Measurements from ENCODE around the gene PRKAA1. TPM values are rescaled to one million over a fixed set of nuclear protein-coding genes. Genes with fewer than 3 reads are reported as not detected.
A peak's percentile ranks its signal among the peaks of the same experiment; 100 is the strongest.

Gene PRKAA1
- total and polyA plus RNA-seq, 2 of the 13 experiments (the other 11 are each of a cell fraction or from before 2014, with no cell fraction given), result 36.6 to 58.0 TPM

- TF ChIP-seq, protein P1, sequence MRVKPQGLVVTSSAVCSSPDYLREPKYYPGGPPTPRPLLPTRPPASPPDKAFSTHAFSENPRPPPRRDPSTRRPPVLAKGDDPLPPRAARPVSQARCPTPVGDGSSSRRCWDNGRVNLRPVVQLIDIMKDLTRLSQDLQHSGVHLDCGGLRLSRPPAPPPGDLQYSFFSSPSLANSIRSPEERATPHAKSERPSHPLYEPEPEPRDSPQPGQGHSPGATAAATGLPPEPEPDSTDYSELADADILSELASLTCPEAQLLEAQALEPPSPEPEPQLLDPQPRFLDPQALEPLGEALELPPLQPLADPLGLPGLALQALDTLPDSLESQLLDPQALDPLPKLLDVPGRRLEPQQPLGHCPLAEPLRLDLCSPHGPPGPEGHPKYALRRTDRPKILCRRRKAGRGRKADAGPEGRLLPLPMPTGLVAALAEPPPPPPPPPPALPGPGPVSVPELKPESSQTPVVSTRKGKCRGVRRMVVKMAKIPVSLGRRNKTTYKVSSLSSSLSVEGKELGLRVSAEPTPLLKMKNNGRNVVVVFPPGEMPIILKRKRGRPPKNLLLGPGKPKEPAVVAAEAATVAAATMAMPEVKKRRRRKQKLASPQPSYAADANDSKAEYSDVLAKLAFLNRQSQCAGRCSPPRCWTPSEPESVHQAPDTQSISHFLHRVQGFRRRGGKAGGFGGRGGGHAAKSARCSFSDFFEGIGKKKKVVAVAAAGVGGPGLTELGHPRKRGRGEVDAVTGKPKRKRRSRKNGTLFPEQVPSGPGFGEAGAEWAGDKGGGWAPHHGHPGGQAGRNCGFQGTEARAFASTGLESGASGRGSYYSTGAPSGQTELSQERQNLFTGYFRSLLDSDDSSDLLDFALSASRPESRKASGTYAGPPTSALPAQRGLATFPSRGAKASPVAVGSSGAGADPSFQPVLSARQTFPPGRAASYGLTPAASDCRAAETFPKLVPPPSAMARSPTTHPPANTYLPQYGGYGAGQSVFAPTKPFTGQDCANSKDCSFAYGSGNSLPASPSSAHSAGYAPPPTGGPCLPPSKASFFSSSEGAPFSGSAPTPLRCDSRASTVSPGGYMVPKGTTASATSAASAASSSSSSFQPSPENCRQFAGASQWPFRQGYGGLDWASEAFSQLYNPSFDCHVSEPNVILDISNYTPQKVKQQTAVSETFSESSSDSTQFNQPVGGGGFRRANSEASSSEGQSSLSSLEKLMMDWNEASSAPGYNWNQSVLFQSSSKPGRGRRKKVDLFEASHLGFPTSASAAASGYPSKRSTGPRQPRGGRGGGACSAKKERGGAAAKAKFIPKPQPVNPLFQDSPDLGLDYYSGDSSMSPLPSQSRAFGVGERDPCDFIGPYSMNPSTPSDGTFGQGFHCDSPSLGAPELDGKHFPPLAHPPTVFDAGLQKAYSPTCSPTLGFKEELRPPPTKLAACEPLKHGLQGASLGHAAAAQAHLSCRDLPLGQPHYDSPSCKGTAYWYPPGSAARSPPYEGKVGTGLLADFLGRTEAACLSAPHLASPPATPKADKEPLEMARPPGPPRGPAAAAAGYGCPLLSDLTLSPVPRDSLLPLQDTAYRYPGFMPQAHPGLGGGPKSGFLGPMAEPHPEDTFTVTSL (CRISPR knock-in tag; IDR thresholded peaks at IDR 0.05; ENCODE audit: borderline replicate concordance), result peak; percentile 43; the same call in 1 of the 2 replicates
- no peak for TF ChIP-seq ZNF703 (CRISPR knock-in tag; IDR thresholded peaks at IDR 0.05; ENCODE audit: borderline replicate concordance)
- 0 out of 2 replicates have a peak, but pooled peaks have one; percentile 46 for TF ChIP-seq ZFP41 (CRISPR knock-in tag; IDR thresholded peaks at IDR 0.05; ENCODE audit: borderline replicate concordance)
- TF ChIP-seq ZNF782 (CRISPR knock-in tag; IDR thresholded peaks at IDR 0.05; ENCODE audit: borderline replicate concordance), result peak; percentile 46; the same call in 1 of the 2 replicates
- no peak for TF ChIP-seq EZH2 (conservative IDR thresholded peaks at IDR 0.05; ENCODE audit: low read depth, low read length)
- TF ChIP-seq ZFP36 (IDR thresholded peaks at IDR 0.05; ENCODE audit: borderline replicate concordance, low read depth, low read length, partially characterized antibody), result no peak
- TF ChIP-seq ZC3H13 (CRISPR knock-in tag; IDR thresholded peaks at IDR 0.05), result no peak
- no peak for TF ChIP-seq CENPX (CRISPR knock-in tag; IDR thresholded peaks at IDR 0.05)
- no peak for TF ChIP-seq ZNF101 (CRISPR knock-in tag; IDR thresholded peaks at IDR 0.05; ENCODE audit: borderline replicate concordance, low read depth)
- no peak for TF ChIP-seq FOXK1 (CRISPR knock-in tag; IDR thresholded peaks at IDR 0.05; ENCODE audit: borderline replicate concordance, low read depth)
- no peak for TF ChIP-seq ZNF616 (CRISPR knock-in tag; IDR thresholded peaks at IDR 0.05; ENCODE audit: low read depth)
- TF ChIP-seq ZNF138 (CRISPR knock-in tag; IDR thresholded peaks at IDR 0.05; ENCODE audit: low read depth), result no peak
- no peak for TF ChIP-seq NFE2 (CRISPR knock-in tag; IDR thresholded peaks at IDR 0.05)
- TF ChIP-seq, protein P2, sequence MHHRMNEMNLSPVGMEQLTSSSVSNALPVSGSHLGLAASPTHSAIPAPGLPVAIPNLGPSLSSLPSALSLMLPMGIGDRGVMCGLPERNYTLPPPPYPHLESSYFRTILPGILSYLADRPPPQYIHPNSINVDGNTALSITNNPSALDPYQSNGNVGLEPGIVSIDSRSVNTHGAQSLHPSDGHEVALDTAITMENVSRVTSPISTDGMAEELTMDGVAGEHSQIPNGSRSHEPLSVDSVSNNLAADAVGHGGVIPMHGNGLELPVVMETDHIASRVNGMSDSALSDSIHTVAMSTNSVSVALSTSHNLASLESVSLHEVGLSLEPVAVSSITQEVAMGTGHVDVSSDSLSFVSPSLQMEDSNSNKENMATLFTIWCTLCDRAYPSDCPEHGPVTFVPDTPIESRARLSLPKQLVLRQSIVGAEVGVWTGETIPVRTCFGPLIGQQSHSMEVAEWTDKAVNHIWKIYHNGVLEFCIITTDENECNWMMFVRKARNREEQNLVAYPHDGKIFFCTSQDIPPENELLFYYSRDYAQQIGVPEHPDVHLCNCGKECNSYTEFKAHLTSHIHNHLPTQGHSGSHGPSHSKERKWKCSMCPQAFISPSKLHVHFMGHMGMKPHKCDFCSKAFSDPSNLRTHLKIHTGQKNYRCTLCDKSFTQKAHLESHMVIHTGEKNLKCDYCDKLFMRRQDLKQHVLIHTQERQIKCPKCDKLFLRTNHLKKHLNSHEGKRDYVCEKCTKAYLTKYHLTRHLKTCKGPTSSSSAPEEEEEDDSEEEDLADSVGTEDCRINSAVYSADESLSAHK (CRISPR knock-in tag; IDR thresholded peaks at IDR 0.05; ENCODE audit: borderline replicate concordance), result no peak
- TF ChIP-seq, protein P3, sequence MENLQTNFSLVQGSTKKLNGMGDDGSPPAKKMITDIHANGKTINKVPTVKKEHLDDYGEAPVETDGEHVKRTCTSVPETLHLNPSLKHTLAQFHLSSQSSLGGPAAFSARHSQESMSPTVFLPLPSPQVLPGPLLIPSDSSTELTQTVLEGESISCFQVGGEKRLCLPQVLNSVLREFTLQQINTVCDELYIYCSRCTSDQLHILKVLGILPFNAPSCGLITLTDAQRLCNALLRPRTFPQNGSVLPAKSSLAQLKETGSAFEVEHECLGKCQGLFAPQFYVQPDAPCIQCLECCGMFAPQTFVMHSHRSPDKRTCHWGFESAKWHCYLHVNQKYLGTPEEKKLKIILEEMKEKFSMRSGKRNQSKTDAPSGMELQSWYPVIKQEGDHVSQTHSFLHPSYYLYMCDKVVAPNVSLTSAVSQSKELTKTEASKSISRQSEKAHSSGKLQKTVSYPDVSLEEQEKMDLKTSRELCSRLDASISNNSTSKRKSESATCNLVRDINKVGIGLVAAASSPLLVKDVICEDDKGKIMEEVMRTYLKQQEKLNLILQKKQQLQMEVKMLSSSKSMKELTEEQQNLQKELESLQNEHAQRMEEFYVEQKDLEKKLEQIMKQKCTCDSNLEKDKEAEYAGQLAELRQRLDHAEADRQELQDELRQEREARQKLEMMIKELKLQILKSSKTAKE (CRISPR knock-in tag; IDR thresholded peaks at IDR 0.05; ENCODE audit: borderline replicate concordance), result no peak
- no peak for TF ChIP-seq ZKSCAN5 (CRISPR knock-in tag; IDR thresholded peaks at IDR 0.05)
These were observed at the start of gene PRKAA1 (continued) for GRCh38 chr5:40798012-40798800.

All from HepG2 (cell line).